ENCODE results near the gene MPIG6B.

DNA sequence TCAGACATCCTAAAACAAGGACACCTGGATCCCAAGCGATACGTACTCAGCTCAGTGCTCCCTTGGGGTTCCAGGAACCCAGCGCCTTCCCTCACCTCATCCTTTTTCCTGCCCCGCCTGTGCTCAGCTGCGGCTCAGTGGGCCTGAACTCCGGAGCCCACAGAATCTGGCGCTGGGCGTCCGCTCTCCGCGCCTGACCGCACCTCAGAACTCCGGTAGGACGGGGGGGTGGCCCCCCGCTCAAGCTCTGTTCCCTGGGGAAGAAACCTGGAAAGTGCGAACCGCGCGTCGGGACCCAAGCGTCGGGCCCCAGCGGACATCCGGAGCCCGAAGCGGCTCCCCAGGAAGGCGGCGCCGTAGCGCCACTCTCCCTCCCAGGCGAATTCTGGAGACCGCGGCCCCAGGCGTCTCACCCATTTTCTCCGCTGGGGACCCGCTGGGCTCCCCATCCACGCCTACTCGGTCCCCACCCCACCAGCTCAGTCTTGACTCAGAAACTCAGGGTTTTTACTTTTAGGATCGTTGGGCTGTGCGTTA is 42.0 kb upstream of the MPIG6B start:
- TF ChIP-seq TAF1 (IDR thresholded peaks at IDR 0.05; ENCODE audit: low read depth) (0 out of 2 replicates have a peak, but pooled peaks have one; percentile 23), CEBPB (IDR thresholded peaks at IDR 0.05) (no peak), RAD21 (IDR thresholded peaks at IDR 0.05; ENCODE audit: low read depth) (no peak; the same call in 1 of the 2 replicates)
